Naive thymus-derived CD8-positive, alpha-beta T cell (primary cell): ENCODE results near the gene JDP2. TPM values are rescaled to one million over a fixed set of nuclear protein-coding genes. Genes with fewer than 3 reads are reported as not detected.

Experiments used
- ATAC-seq, 2 donors: fragments of 150-1000 bp; cut with Tn5 transposase in 1 of 2; sonication (Bioruptor Pico), chemical (Tn5 transposase) in 1 of 2; 1 replicate in 1 of 2; 2 replicates in 1 of 2; pipeline ENCODE4 v1.10.0; 2021; ENCODE audit warnings: mild to moderate bottlenecking in 2 of 2, moderate library complexity in 2 of 2
- POLR2A ChIA-PET: fragments of 350-600 bp; sonication (Branson Sonifier 250); formaldehyde crosslinking; loops from one replicate; lab custom pipeline; 2021; ENCODE audit warnings: antibody characterized with exemption; lab: Charles Lee
- DNase-seq, 10 donors: peaks; one replicate each; pipeline versions ENCODE4 v3.0.0 to v3.0.0-alpha.2; 2020 to 2022
- H3K27ac Mint-ChIP-seq, 10 donors: one replicate each; pipeline ENCODE4 v1.8.0; 2020 to 2022; ENCODE audit warnings: mild to moderate bottlenecking in 10 of 10, mixed read lengths in 10 of 10, moderate library complexity in 4 of 10, inconsistent platforms in 1 of 10
- H3K27me3 Mint-ChIP-seq, 5 donors: one replicate each; pipeline ENCODE4 v1.8.0; 2021 to 2022; ENCODE audit warnings: mixed read lengths in 5 of 5
- H3K36me3 Mint-ChIP-seq, 3 donors: one replicate each; pipeline ENCODE4 v1.8.0; 2020 to 2022; ENCODE audit warnings: mixed read lengths in 3 of 3, mild to moderate bottlenecking in 2 of 3, inconsistent platforms in 1 of 3
- H3K4me1 Mint-ChIP-seq, 4 donors: one replicate each; pipeline ENCODE4 v1.8.0; 2021 to 2022; ENCODE audit warnings: mixed read lengths in 4 of 4
- H3K4me3 Mint-ChIP-seq, 10 donors: one replicate each; pipeline ENCODE4 v1.8.0; 2020 to 2022; ENCODE audit warnings: mild to moderate bottlenecking in 10 of 10, mixed read lengths in 10 of 10, moderate library complexity in 6 of 10, inconsistent platforms in 1 of 10
- H3K9me3 Mint-ChIP-seq, 9 donors: one replicate each; pipeline ENCODE4 v1.8.0; 2020 to 2022; ENCODE audit warnings: mixed read lengths in 9 of 9, mild to moderate bottlenecking in 3 of 9, inconsistent platforms in 1 of 9, moderate library complexity in 1 of 9
- polyA plus RNA-seq, 3 donors: library from polyadenylated mRNA; unstranded; fragments of 300-500 nt; fragmentation: Illumina TruSeq; gene quantifications; one replicate each; pipeline ENCODE4 v1.2.3, GENCODE V29; 2021
- total RNA-seq, 8 experiments: library from RNA in 2 of 8; stranded (reverse) in 2 of 8; gene quantifications; one replicate each; pipeline ENCODE4 v1.2.3 and lab custom pipeline; 2021 to 2026

Gene JDP2
- total and polyA plus RNA-seq, 5 experiments from 2014 or later, result 0.75 to 1.0 TPM; not detected in 3

- ATAC-seq, result no peak
- POLR2A ChIA-PET, result no interaction called here
- Mint-ChIP-seq H3K27ac (peak overlapping the region in 1 of 10 donors; percentile 66), H3K9me3 (peaks cover 0 to 2% (median 0%) of the 10 kb centered on the region in 9 donors), H3K4me1 (peaks cover 7 to 14% (median 10%) of the 10 kb centered on the region in 4 donors), H3K36me3 (no peaks in the 10 kb centered on the region), H3K27me3 (peaks cover 0 to 10% (median 0%) of the 10 kb centered on the region in 5 donors), H3K4me3 (no peak overlapping the region)
- no peak for DNase-seq
Observed at GRCh38 chr14:75501080-75501479, 73.3 kb downstream of the JDP2 start.

GRCh38 chr14:75504411-75504810 lies 76.6 kb downstream of the JDP2 start:
- DNase-seq (no peak), ATAC-seq (no peak)
- POLR2A ChIA-PET, result no interaction called here
- no peaks in the 10 kb centered on the region for H3K36me3 Mint-ChIP-seq
- peaks cover 0 to 4% (median 0%) of the 10 kb centered on the region in 5 donors for H3K27me3 Mint-ChIP-seq
- no peak overlapping the region for H3K27ac Mint-ChIP-seq
- peaks cover 0 to 8% (median 4%) of the 10 kb centered on the region in 9 donors for H3K9me3 Mint-ChIP-seq
- no peak overlapping the region for H3K4me3 Mint-ChIP-seq
- H3K4me1 Mint-ChIP-seq, result no peaks in the 10 kb centered on the region

GRCh38 chr14:75506930-75507329 lies 79.1 kb downstream of the JDP2 start:
- H3K9me3 Mint-ChIP-seq, result peaks cover 0 to 27% (median 14%) of the 10 kb centered on the region in 9 donors
- ATAC-seq (no peak), DNase-seq (no peak)
- POLR2A ChIA-PET, result no interaction called here
- no peak overlapping the region for H3K4me3 Mint-ChIP-seq
- no peaks in the 10 kb centered on the region for H3K4me1 Mint-ChIP-seq
- peaks cover 0 to 4% (median 0%) of the 10 kb centered on the region in 5 donors for H3K27me3 Mint-ChIP-seq
- H3K36me3 Mint-ChIP-seq, result peaks cover 0 to 5% (median 4%) of the 10 kb centered on the region in 3 donors
- H3K27ac Mint-ChIP-seq, result no peak overlapping the region

GRCh38 chr14:75510547-75510946 lies 82.7 kb downstream of the JDP2 start:
- no peak for ATAC-seq
- H3K36me3 Mint-ChIP-seq, result peaks cover 0 to 6% (median 5%) of the 10 kb centered on the region in 3 donors
- H3K4me1 Mint-ChIP-seq, result peaks cover 5 to 15% (median 10%) of the 10 kb centered on the region in 4 donors
- no peak overlapping the region for H3K27ac Mint-ChIP-seq
- H3K9me3 Mint-ChIP-seq, result peaks cover 0 to 32% (median 14%) of the 10 kb centered on the region in 9 donors
- DNase-seq, result no peak
- H3K4me3 Mint-ChIP-seq, result no peak overlapping the region
- POLR2A ChIA-PET, result no interaction called here
- H3K27me3 Mint-ChIP-seq, result no peaks in the 10 kb centered on the region

GRCh38 chr14:75511201-75511600 lies 83.4 kb downstream of the JDP2 start:
- ATAC-seq (no peak), DNase-seq (no peak)
- no peak overlapping the region for H3K27ac Mint-ChIP-seq
- H3K4me1 Mint-ChIP-seq, result peaks cover 9 to 21% (median 16%) of the 10 kb centered on the region in 4 donors
- H3K27me3 Mint-ChIP-seq, result no peaks in the 10 kb centered on the region
- no peak overlapping the region for H3K4me3 Mint-ChIP-seq
- peaks cover 0 to 6% (median 5%) of the 10 kb centered on the region in 3 donors for H3K36me3 Mint-ChIP-seq
- POLR2A ChIA-PET, result no interaction called here
- H3K9me3 Mint-ChIP-seq, result peaks cover 0 to 32% (median 14%) of the 10 kb centered on the region in 9 donors

- H3K4me1 Mint-ChIP-seq, result peaks cover 12 to 36% (median 17%) of the 10 kb centered on the region in 4 donors
- ATAC-seq (peak in 1 of 2 donors; percentile 35), DNase-seq (no peak)
- H3K27me3 Mint-ChIP-seq, result no peaks in the 10 kb centered on the region
- H3K27ac Mint-ChIP-seq, result peak overlapping the region in 6 of 10 donors; percentile 43 to 88 (median 72)
- H3K36me3 Mint-ChIP-seq, result peaks cover 0 to 6% (median 5%) of the 10 kb centered on the region in 3 donors
- H3K9me3 Mint-ChIP-seq, result peaks cover 0 to 25% (median 9%) of the 10 kb centered on the region in 9 donors
- peak overlapping the region in 4 of 10 donors; percentile 27 to 71 (median 57) for H3K4me3 Mint-ChIP-seq
- POLR2A ChIA-PET, result interaction anchor here (1.7 kb wide), 1 partner anchor 387 kb away, joined by 7 read pairs; the partner anchor contains the start of gene NEK9
Observed at GRCh38 chr14:75513911-75514672, 86.3 kb downstream of the JDP2 start.

- peak; percentile 85 to 91 for ATAC-seq
- POLR2A ChIA-PET, result interaction anchor here (1.1 to 1.7 kb wide), 4 partner anchors 9 to 388 kb away, joined by 3 to 7 read pairs (median 4); partner anchors contain the start of gene NEK9
- H3K4me1 Mint-ChIP-seq, result peaks cover 13 to 38% (median 19%) of the 10 kb centered on the region in 4 donors
Observed at GRCh38 chr14:75514673-75515628, 87.1 kb downstream of the JDP2 start.

GRCh38 chr14:75515629-75515996 lies 87.8 kb downstream of the JDP2 start:
- POLR2A ChIA-PET, result interaction anchor here (1.1 to 1.7 kb wide), 4 partner anchors 9 to 389 kb away, joined by 3 to 7 read pairs (median 4); partner anchors contain the start of gene NEK9
- H3K27me3 Mint-ChIP-seq, result no peaks in the 10 kb centered on the region
- H3K36me3 Mint-ChIP-seq, result peaks cover 0 to 5% (median 3%) of the 10 kb centered on the region in 3 donors
- ATAC-seq (peak in 1 of 2 donors; percentile 60), DNase-seq (no peak)
- H3K4me1 Mint-ChIP-seq, result peaks cover 14 to 40% (median 21%) of the 10 kb centered on the region in 4 donors
- H3K9me3 Mint-ChIP-seq, result peaks cover 0 to 17% (median 2%) of the 10 kb centered on the region in 9 donors
- peak overlapping the region in 9 of 10 donors; percentile 4 to 96 (median 74) for H3K27ac Mint-ChIP-seq
- peak overlapping the region in 9 of 10 donors; percentile 49 to 93 (median 81) for H3K4me3 Mint-ChIP-seq

More at GRCh38 chr14:75514673-75515628, 87.1 kb downstream of the JDP2 start:
- peak overlapping the region; percentile 71 to 93 (median 86) for H3K4me3 Mint-ChIP-seq
- H3K36me3 Mint-ChIP-seq, result peaks cover 0 to 5% (median 4%) of the 10 kb centered on the region in 3 donors
- peak in 8 of 10 donors; percentile 23 to 71 (median 39) for DNase-seq
- H3K27me3 Mint-ChIP-seq, result no peaks in the 10 kb centered on the region
- peak overlapping the region; percentile 81 to 96 (median 89) for H3K27ac Mint-ChIP-seq
- peaks cover 0 to 20% (median 5%) of the 10 kb centered on the region in 9 donors for H3K9me3 Mint-ChIP-seq

DNA sequence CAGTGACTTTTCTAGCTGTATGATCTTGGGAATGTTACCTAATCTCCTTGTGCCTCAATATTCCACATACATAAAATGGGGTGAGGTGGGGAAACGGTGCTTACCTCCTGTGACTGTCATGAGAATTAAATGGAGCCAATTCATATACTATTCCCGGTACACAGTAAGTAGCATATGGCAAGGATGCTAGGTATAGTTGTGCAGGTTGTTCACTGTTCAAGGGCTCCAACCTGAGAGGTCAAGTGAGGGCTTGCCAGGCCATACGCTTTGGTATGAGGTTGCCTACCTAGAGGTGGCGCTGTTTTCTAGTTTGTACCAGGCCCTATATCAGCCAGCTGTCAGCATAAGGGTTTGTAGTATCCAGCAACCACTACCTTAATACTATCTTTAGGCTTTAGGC lies 90.8 kb downstream of the JDP2 start:
- Mint-ChIP-seq H3K9me3 (no peaks in the 10 kb centered on the region), H3K27ac (no peak overlapping the region), H3K4me1 (peaks cover 29 to 70% (median 50%) of the 10 kb centered on the region in 4 donors), H3K27me3 (no peaks in the 10 kb centered on the region), H3K4me3 (peak overlapping the region in 1 of 10 donors; percentile 45), H3K36me3 (no peaks in the 10 kb centered on the region)
- POLR2A ChIA-PET, result interaction anchor here (0.6 kb wide), 1 partner anchor 14 kb away, joined by 7 read pairs; no protein-coding TSS in a partner anchor
- ATAC-seq (no peak), DNase-seq (no peak)

DNA sequence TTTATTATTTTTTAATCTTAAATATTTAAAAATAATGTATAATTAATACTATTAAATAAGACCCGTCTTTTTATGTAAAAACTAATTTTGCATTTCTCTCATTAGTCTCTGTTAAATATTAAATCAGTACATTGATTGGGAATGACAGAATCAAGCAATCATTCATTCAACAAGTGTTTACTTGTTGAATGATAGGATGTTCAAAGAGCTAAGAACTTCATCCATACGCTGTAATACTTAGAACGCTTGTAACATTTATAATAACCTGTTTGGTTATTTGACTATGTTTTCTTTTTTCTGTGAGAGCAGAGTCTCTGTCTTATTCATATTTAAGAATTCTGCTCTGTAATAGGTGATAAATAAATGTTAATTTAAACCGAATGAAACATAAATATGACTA lies 91.6 kb downstream of the JDP2 start:
- no peak overlapping the region for H3K4me3 Mint-ChIP-seq
- H3K4me1 Mint-ChIP-seq, result peaks cover 33 to 73% (median 56%) of the 10 kb centered on the region in 4 donors
- DNase-seq (no peak), ATAC-seq (no peak)
- H3K9me3 Mint-ChIP-seq, result no peaks in the 10 kb centered on the region
- POLR2A ChIA-PET, result interaction anchor here (0.6 kb wide), 1 partner anchor 13 kb away, joined by 7 read pairs; no protein-coding TSS in a partner anchor
- peak overlapping the region in 1 of 10 donors; percentile 71 for H3K27ac Mint-ChIP-seq
- H3K36me3 Mint-ChIP-seq, result peaks cover 0 to 3% (median 0%) of the 10 kb centered on the region in 3 donors
- no peaks in the 10 kb centered on the region for H3K27me3 Mint-ChIP-seq

- H3K4me1 Mint-ChIP-seq, result peaks cover 38 to 75% (median 59%) of the 10 kb centered on the region in 4 donors
- ATAC-seq (no peak), DNase-seq (no peak)
- peak overlapping the region in 2 of 10 donors; percentile 6 to 20 for H3K4me3 Mint-ChIP-seq
- POLR2A ChIA-PET, result interaction anchor here (0.6 kb wide), 1 partner anchor 1813 kb away, joined by 8 read pairs; no protein-coding TSS in a partner anchor
- H3K27ac Mint-ChIP-seq, result peak overlapping the region in 9 of 10 donors; percentile 24 to 99 (median 94)
- peaks cover 0 to 10% (median 6%) of the 10 kb centered on the region in 3 donors for H3K36me3 Mint-ChIP-seq
- H3K27me3 Mint-ChIP-seq, result no peaks in the 10 kb centered on the region
- H3K9me3 Mint-ChIP-seq, result no peaks in the 10 kb centered on the region
Observed at GRCh38 chr14:75519826-75520728, 92.3 kb downstream of the JDP2 start.
